Lower leg skin (tissue), 4 donors: ENCODE measurements around the gene AFDN. TPM values are rescaled to one million over a fixed set of nuclear protein-coding genes. Genes with fewer than 3 reads are reported as not detected.

Experiments used
- DNase-seq, 2 donors: peaks; one replicate each; pipeline ENCODE4 v3.0.0-alpha.2; 2019; ENCODE audit warnings: low spot score in 2 of 2
- H3K4me3 ChIP-seq: fragments of 200-600 bp; sonication (generic); 2 replicates; pipeline ENCODE4 v1.5.1; 2017; ENCODE audit warnings: mild to moderate bottlenecking, low read depth; ENCODE audit not compliant: poor library complexity, severe bottlenecking
- POLR2A ChIP-seq, 2 donors: fragments of 450-650 bp; IDR thresholded peaks; one replicate each; pipeline ENCODE4 v1.6.1; 2016 to 2017; ENCODE audit warnings: antibody characterized with exemption in 2 of 2, mild to moderate bottlenecking in 1 of 2, moderate library complexity in 1 of 2
- WGBS, 2 donors: methylation state at CpG; one replicate each; pipeline ENCODE4 v1.1.5; 2018; 5-methylcytosine and 5-hydroxymethylcytosine counted together
- intact Hi-C: fragments of 100-400 bp; cut with DNase I; formaldehyde crosslinking; loops from one replicate; pipeline ENCODE4 v1.15.0; 2023; ENCODE audit warnings: low total_unique reads
- total RNA-seq, 4 donors: library from RNA; depleted of rRNA; stranded (reverse); fragments of >200 nt; gene quantifications; one replicate each; pipeline ENCODE4 v1.1.0, GENCODE V29; 2016
- TF ChIP-seq, protein P1 (sequence below), 3 donors: fragments of 450-650 bp; IDR thresholded peaks; one replicate each; pipeline ENCODE4 v1.5.1; 2016; ENCODE audit warnings: antibody characterized with exemption in 3 of 3, mild to moderate bottlenecking in 3 of 3, moderate library complexity in 2 of 3

The AFDN gene
- total RNA-seq, 4 donors from 2014 or later, result 137 to 213 (median 168) TPM

DNA sequence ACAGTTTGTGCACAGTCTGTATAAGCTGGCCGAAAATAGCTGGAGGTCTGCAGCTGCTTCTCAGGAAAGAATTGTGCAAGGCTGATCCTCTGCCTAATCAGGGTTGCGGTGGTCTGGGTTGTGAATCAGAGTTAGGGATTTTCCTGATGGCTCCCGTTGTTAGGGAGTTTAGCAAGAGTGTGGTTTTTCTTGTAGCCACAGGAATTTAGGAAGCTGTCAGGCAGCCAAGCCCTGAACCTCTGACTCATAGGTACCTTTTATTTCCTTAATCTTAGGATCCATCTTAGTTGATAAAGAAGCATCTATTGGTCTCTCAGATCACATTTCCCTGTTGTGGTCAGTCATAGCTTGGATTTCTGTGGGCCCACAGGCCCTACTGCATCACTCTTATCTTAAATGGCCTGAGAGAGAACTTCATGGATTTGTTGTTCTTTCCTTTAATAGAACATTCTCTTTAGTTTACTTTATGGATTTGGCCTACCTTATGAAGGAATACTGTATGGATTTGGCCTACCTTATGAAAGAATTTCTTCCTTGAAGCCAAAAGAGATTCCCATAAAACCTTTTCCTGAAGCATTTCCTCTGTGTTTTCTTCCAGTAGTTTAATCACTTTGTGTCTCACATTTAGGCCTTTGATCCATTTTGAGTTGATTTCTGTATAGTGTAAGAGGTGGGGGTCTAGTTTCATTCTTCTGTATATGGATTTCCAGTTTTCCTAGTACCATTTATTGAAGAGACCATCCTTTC is 181.1 kb downstream of the AFDN start:
- DNase-seq, result peak; percentile 57 to 74
- TF ChIP-seq, protein P1, sequence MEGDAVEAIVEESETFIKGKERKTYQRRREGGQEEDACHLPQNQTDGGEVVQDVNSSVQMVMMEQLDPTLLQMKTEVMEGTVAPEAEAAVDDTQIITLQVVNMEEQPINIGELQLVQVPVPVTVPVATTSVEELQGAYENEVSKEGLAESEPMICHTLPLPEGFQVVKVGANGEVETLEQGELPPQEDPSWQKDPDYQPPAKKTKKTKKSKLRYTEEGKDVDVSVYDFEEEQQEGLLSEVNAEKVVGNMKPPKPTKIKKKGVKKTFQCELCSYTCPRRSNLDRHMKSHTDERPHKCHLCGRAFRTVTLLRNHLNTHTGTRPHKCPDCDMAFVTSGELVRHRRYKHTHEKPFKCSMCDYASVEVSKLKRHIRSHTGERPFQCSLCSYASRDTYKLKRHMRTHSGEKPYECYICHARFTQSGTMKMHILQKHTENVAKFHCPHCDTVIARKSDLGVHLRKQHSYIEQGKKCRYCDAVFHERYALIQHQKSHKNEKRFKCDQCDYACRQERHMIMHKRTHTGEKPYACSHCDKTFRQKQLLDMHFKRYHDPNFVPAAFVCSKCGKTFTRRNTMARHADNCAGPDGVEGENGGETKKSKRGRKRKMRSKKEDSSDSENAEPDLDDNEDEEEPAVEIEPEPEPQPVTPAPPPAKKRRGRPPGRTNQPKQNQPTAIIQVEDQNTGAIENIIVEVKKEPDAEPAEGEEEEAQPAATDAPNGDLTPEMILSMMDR (IDR thresholded peaks at IDR 0.05), result no peak
- TF ChIP-seq POLR2A (IDR thresholded peaks at IDR 0.05), result no peak
- intact Hi-C loops, result no loop called here
- WGBS, 2 donors, result 16 to 21% methylated on average over 3 of the region's 3 CpGs
- H3K4me3 ChIP-seq, result no peak overlapping the region

GRCh38 chr6:168009331-168009730 is 182.6 kb downstream of the AFDN start:
- WGBS, 2 donors, result 87 to 89% methylated on average over 3 of the region's 3 CpGs
- DNase-seq, result no peak
- no peak for TF ChIP-seq POLR2A (IDR thresholded peaks at IDR 0.05)
- TF ChIP-seq, protein P1 (IDR thresholded peaks at IDR 0.05), result no peak
- intact Hi-C loops, result no loop called here
- H3K4me3 ChIP-seq, result no peak overlapping the region

DNA sequence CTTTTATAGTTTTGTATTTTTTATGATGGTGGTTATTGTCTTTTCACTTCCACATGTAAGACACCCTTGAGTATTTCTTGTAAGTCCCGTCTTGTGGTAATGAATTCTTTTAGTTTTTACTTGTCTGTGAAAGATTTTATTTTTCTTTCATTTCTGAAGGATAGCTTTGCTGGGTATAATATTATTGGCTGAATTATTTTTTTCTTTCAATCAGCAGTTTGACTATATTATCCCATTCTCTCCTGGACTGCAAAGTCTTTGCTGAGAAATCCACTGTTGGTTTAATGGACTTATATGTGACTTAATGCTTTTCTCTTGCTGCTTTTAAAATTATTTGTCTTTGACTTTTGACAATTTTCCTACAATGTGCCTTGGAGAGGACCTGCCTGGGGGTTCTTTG is 184.6 kb downstream of the AFDN start:
- no peak overlapping the region for H3K4me3 ChIP-seq
- DNase-seq, result no peak
- intact Hi-C loops, result no loop called here
- 93 to 100% methylated on average over 1 of the region's 1 CpG for WGBS, 2 donors
- TF ChIP-seq POLR2A (IDR thresholded peaks at IDR 0.05), result no peak
- TF ChIP-seq, protein P1 (IDR thresholded peaks at IDR 0.05), result no peak

DNA sequence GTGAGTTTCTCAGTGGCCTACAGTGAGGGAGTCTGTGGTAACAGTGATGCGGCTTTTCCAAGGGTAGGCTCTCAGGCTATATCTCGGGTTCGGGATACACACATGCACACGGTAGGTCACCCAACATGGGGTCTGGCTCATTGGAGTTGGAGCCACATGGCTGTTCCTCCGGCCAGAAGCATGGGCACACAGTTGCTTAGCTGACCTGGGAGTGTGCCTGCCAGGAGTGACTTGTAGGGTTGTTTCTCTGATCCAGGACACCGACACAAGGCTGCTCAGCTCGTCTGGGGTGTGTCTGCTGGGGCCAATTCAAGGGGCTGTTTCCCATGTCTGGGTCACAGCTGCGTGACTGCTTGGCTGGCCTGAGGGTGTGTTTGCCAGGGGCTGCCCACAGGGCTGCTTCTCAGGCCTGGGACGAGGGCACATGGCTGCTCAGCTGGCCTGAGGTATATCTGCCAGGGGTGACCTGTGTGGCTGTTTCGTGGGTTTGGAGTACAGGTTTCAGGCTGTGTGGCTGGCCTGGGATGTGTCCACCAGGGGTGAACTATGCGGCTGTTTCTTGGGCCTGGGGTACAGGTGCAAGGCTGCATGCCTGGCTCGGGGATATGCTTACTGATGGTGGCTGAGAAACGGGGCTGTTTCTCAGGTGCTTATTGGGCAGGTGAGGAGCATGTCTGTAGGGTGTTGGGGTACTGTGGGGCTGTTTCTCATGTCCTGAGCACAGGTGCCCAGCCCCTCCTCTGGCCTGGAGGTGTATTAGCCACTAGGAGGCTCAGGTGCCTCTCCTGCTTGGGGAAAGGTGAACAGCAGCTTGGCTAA is 185.9 kb downstream of the AFDN start:
- WGBS, 2 donors, result 78 to 86% methylated on average over 12 to 13 of the region's 13 CpGs
- no peak for TF ChIP-seq POLR2A (IDR thresholded peaks at IDR 0.05)
- TF ChIP-seq, protein P1 (IDR thresholded peaks at IDR 0.05), result no peak
- H3K4me3 ChIP-seq, result no peak overlapping the region
- peak; percentile 7 to 72 for DNase-seq
- intact Hi-C loops, result no loop called here

DNA sequence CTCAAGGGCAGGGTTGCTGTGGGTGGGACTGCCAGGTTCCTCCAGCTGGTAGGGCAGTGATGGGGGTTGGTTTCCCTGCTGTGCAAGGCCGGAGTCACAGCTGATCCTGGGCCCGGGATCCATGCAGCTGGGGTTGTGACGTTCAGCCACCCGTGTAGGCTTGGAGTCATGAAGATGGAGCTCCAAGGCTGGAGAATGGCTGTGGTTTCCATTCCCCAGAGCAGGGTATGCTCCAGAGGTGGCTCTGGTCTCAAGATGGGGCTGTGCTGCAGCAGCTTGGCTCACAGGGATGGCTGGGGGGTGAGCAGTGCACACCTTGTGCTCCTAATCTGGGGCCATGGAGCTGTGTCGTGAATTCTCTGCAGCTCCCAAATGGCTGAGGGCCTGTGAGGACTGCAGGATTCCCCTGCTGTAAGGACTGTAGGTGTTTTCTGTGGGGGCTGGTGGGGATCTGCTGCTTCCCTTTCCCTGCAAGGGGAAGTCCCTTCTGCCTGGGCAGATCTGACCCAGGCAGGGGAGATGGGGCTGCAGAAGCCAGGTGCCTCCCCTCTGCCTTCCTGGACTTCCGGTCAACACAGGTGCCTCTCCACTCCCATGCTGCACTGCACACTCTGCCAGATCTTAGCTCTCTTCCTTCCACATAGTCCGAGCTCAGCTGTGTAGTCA is 186.7 kb downstream of the AFDN start:
- no peak for TF ChIP-seq POLR2A (IDR thresholded peaks at IDR 0.05)
- TF ChIP-seq, protein P1 (IDR thresholded peaks at IDR 0.05), result no peak
- intact Hi-C loops, result no loop called here
- 70 to 78% methylated on average over 6 to 7 of the region's 7 CpGs for WGBS, 2 donors
- peak in 1 of 2 donors; percentile 5 for DNase-seq
- H3K4me3 ChIP-seq, result no peak overlapping the region
